ENCODE data around the gene PGLYRP2. TPM values are rescaled to one million over a fixed set of nuclear protein-coding genes. Genes with fewer than 3 reads are reported as not detected.

The PGLYRP2 gene
- total and polyA plus RNA-seq, 12 donors, result not detected

- H3K9me3 ChIP-seq (replicated peaks in 1 of 3), result no peaks in the 10 kb centered on the region
- H3K4me3 ChIP-seq, result no peak overlapping the region
- TF ChIP-seq CTCF (IDR thresholded peaks at IDR 0.05) (no peak), POLR2A (IDR thresholded peaks at IDR 0.05) (no peak)
- peak in 1 of 7 donors; percentile 12 for DNase-seq
- H3K27me3 ChIP-seq, result no peaks in the 10 kb centered on the region
- H3K4me1 ChIP-seq (replicated peaks in 1 of 2), result peaks cover 5 to 7% of the 10 kb centered on the region in 2 donors
- H3K27ac ChIP-seq, result no peak overlapping the region
- H3K36me3 ChIP-seq (replicated peaks in 1 of 2), result no peaks in the 10 kb centered on the region
- intact Hi-C loops (cut with DNase I), result no loop called here
- 88 to 93% (median 90%) methylated on average over 9 to 15 of the region's 15 CpGs for WGBS, 4 donors
Observed at GRCh38 chr19:15444505-15445226, 34.6 kb downstream of the PGLYRP2 start.

- no peak for TF ChIP-seq POLR2A (IDR thresholded peaks at IDR 0.05)
- TF ChIP-seq CTCF (IDR thresholded peaks at IDR 0.05), result no peak
- WGBS, 4 donors, result 51 to 66% (median 58%) methylated on average over 10 of the region's 10 CpGs
- DNase-seq, result peak in 5 of 7 donors; percentile 26 to 77 (median 61)
- Histone ChIP-seq H3K27me3 (no peaks in the 10 kb centered on the region), H3K4me1 (replicated peaks in 1 of 2) (peaks cover 0 to 2% of the 10 kb centered on the region in 2 donors), H3K27ac (no peak overlapping the region), H3K9me3 (replicated peaks in 1 of 3) (no peaks in the 10 kb centered on the region), H3K36me3 (replicated peaks in 1 of 2) (no peaks in the 10 kb centered on the region), H3K4me3 (no peak overlapping the region)
- intact Hi-C loops (cut with DNase I), result no loop called here
Observed at GRCh38 chr19:15443838-15444237, 35.5 kb downstream of the PGLYRP2 start.

GRCh38 chr19:15443325-15443724 is 36.0 kb downstream of the PGLYRP2 start:
- intact Hi-C loops (cut with DNase I), result no loop called here

More at GRCh38 chr19:15443325-15443724, 36.0 kb downstream of the PGLYRP2 start:
- Histone ChIP-seq H3K4me1 (replicated peaks in 1 of 2) (no peaks in the 10 kb centered on the region), H3K9me3 (replicated peaks in 1 of 3) (no peaks in the 10 kb centered on the region), H3K36me3 (replicated peaks in 1 of 2) (no peaks in the 10 kb centered on the region), H3K27me3 (no peaks in the 10 kb centered on the region), H3K27ac (no peak overlapping the region), H3K4me3 (no peak overlapping the region)
- 96 to 100% (median 98%) methylated on average over 3 of the region's 3 CpGs for WGBS, 4 donors
- TF ChIP-seq CTCF (IDR thresholded peaks at IDR 0.05), result no peak
- no peak for TF ChIP-seq POLR2A (IDR thresholded peaks at IDR 0.05)
- no peak for DNase-seq

Measured in adrenal gland (tissue), 12 donors.